Measurements from ENCODE around the gene ARRB2.

ARRB2 gene

GRCh38 chr17:4710693-4711634 is 532 bp downstream of the ARRB2 start:
- TF ChIP-seq NFIC (IDR thresholded peaks at IDR 0.05) (no peak), EP300 (IDR thresholded peaks at IDR 0.05; ENCODE audit: borderline replicate concordance) (0 out of 2 replicates have a peak, but pooled peaks have one; percentile 4)

GRCh38 chr17:4711661-4712181 is 1.3 kb downstream of the ARRB2 start:
- TF ChIP-seq TAF1 (IDR thresholded peaks at IDR 0.05; ENCODE audit: low read depth) (no peak), EP300 (IDR thresholded peaks at IDR 0.05; ENCODE audit: borderline replicate concordance) (no peak), TCF12 (IDR thresholded peaks at IDR 0.05; ENCODE audit: low read depth) (no peak), NFIC (IDR thresholded peaks at IDR 0.05) (no peak)

GRCh38 chr17:4712526-4712925 is 2.1 kb downstream of the ARRB2 start:
- TF ChIP-seq USF1 (IDR thresholded peaks at IDR 0.05), result no peak
- TF ChIP-seq FOXM1 (IDR thresholded peaks at IDR 0.05; ENCODE audit: borderline replicate concordance, low read depth), result no peak
- no peak for TF ChIP-seq ZBTB7A (IDR thresholded peaks at IDR 0.05; ENCODE audit: low read depth)
- TF ChIP-seq TCF12 (IDR thresholded peaks at IDR 0.05; ENCODE audit: low read depth), result no peak
- no peak for TF ChIP-seq CEBPB (IDR thresholded peaks at IDR 0.05)
- no peak for TF ChIP-seq EP300 (IDR thresholded peaks at IDR 0.05; ENCODE audit: borderline replicate concordance)
- TF ChIP-seq NFIC (IDR thresholded peaks at IDR 0.05), result no peak
- TF ChIP-seq REST (IDR thresholded peaks at IDR 0.05; ENCODE audit: low read depth), result no peak
- no peak for TF ChIP-seq TEAD4 (IDR thresholded peaks at IDR 0.05)
- no peak for TF ChIP-seq CREB1 (IDR thresholded peaks at IDR 0.05; ENCODE audit: low read depth)

- TF ChIP-seq RAD21 (IDR thresholded peaks at IDR 0.05; ENCODE audit: low read depth) (no peak), REST (IDR thresholded peaks at IDR 0.05; ENCODE audit: low read depth) (no peak), FOXM1 (IDR thresholded peaks at IDR 0.05; ENCODE audit: borderline replicate concordance, low read depth) (no peak), USF1 (IDR thresholded peaks at IDR 0.05) (no peak), EGR1 (IDR thresholded peaks at IDR 0.05) (no peak), TEAD4 (IDR thresholded peaks at IDR 0.05) (no peak)
These were observed 4.8 kb downstream of the ARRB2 start for GRCh38 chr17:4715063-4715744.

GRCh38 chr17:4716081-4716480 is 5.6 kb downstream of the ARRB2 start:
- TF ChIP-seq CEBPB (IDR thresholded peaks at IDR 0.05), result no peak
- TF ChIP-seq EP300 (IDR thresholded peaks at IDR 0.05; ENCODE audit: borderline replicate concordance), result no peak
- TF ChIP-seq NFIC (IDR thresholded peaks at IDR 0.05), result no peak
- TF ChIP-seq TEAD4 (IDR thresholded peaks at IDR 0.05), result no peak
- no peak for TF ChIP-seq REST (IDR thresholded peaks at IDR 0.05; ENCODE audit: low read depth)
- no peak for TF ChIP-seq RAD21 (IDR thresholded peaks at IDR 0.05; ENCODE audit: low read depth)
- no peak for TF ChIP-seq ZBTB7A (IDR thresholded peaks at IDR 0.05; ENCODE audit: low read depth)
- no peak for TF ChIP-seq TCF12 (IDR thresholded peaks at IDR 0.05; ENCODE audit: low read depth)
- no peak for TF ChIP-seq MAX (IDR thresholded peaks at IDR 0.05)
- TF ChIP-seq CREB1 (IDR thresholded peaks at IDR 0.05; ENCODE audit: low read depth), result no peak
- TF ChIP-seq EGR1 (IDR thresholded peaks at IDR 0.05), result no peak
- no peak for TF ChIP-seq USF1 (IDR thresholded peaks at IDR 0.05)
- no peak for TF ChIP-seq TAF1 (IDR thresholded peaks at IDR 0.05; ENCODE audit: low read depth)
- no peak for TF ChIP-seq FOXM1 (IDR thresholded peaks at IDR 0.05; ENCODE audit: borderline replicate concordance, low read depth)
